Activated naive CD4-positive, alpha-beta T cell treated with anti-CD3 and anti-CD28 coated beads, Interleukin-2, amount 50 U/mL, for 24 hours (primary cell): ENCODE measurements around the gene PTPN3.

Experiments
- H3K27ac Mint-ChIP-seq: one replicate; pipeline ENCODE4 v1.8.0; 2021; ENCODE audit warnings: mild to moderate bottlenecking, mixed read lengths
- H3K27me3 Mint-ChIP-seq: one replicate; pipeline ENCODE4 v1.8.0; 2021; ENCODE audit warnings: mixed read lengths
- H3K36me3 Mint-ChIP-seq: one replicate; pipeline ENCODE4 v1.8.0; 2021; ENCODE audit warnings: mixed read lengths
- H3K4me1 Mint-ChIP-seq: one replicate; pipeline ENCODE4 v1.8.0; 2021; ENCODE audit warnings: mixed read lengths
- H3K4me3 Mint-ChIP-seq: one replicate; pipeline ENCODE4 v1.8.0; 2021; ENCODE audit warnings: mild to moderate bottlenecking, mixed read lengths
- H3K9me3 Mint-ChIP-seq: one replicate; pipeline ENCODE4 v1.8.0; 2021; ENCODE audit warnings: mixed read lengths

The PTPN3 gene

GRCh38 chr9:109433476-109433875 is 64.6 kb downstream of the PTPN3 start:
- no peak overlapping the region for H3K27ac Mint-ChIP-seq
- no peaks in the 10 kb centered on the region for H3K36me3 Mint-ChIP-seq
- no peaks in the 10 kb centered on the region for H3K9me3 Mint-ChIP-seq
- no peaks in the 10 kb centered on the region for H3K4me1 Mint-ChIP-seq
- H3K4me3 Mint-ChIP-seq: no peak overlapping the region
- H3K27me3 Mint-ChIP-seq: peaks cover 2% of the 10 kb centered on the region

- Mint-ChIP-seq H3K27ac (no peak overlapping the region), H3K9me3 (no peaks in the 10 kb centered on the region), H3K4me3 (no peak overlapping the region), H3K27me3 (peaks cover 7% of the 10 kb centered on the region), H3K36me3 (no peaks in the 10 kb centered on the region), H3K4me1 (no peaks in the 10 kb centered on the region)
Observed at GRCh38 chr9:109430231-109430630, 67.9 kb downstream of the PTPN3 start.

GRCh38 chr9:109428854-109429253 is 69.3 kb downstream of the PTPN3 start:
- Mint-ChIP-seq H3K9me3 (no peaks in the 10 kb centered on the region), H3K4me1 (no peaks in the 10 kb centered on the region), H3K27me3 (peaks cover 7% of the 10 kb centered on the region), H3K27ac (no peak overlapping the region), H3K4me3 (no peak overlapping the region), H3K36me3 (no peaks in the 10 kb centered on the region)

GRCh38 chr9:109427886-109428285 is 70.2 kb downstream of the PTPN3 start:
- Mint-ChIP-seq H3K27me3 (peaks cover 7% of the 10 kb centered on the region), H3K4me3 (no peak overlapping the region), H3K36me3 (no peaks in the 10 kb centered on the region)

GRCh38 chr9:109426626-109427402 is 71.3 kb downstream of the PTPN3 start:
- no peak overlapping the region for H3K27ac Mint-ChIP-seq
- H3K4me1 Mint-ChIP-seq: no peaks in the 10 kb centered on the region
- H3K9me3 Mint-ChIP-seq: no peaks in the 10 kb centered on the region
- H3K4me3 Mint-ChIP-seq: no peak overlapping the region
- H3K27me3 Mint-ChIP-seq: peaks cover 6% of the 10 kb centered on the region
- H3K36me3 Mint-ChIP-seq: no peaks in the 10 kb centered on the region

More at GRCh38 chr9:109427886-109428285, 70.2 kb downstream of the PTPN3 start:
- H3K27ac Mint-ChIP-seq: no peak overlapping the region
- no peaks in the 10 kb centered on the region for H3K9me3 Mint-ChIP-seq
- H3K4me1 Mint-ChIP-seq: no peaks in the 10 kb centered on the region

- H3K27ac Mint-ChIP-seq: no peak overlapping the region
- H3K27me3 Mint-ChIP-seq: peaks cover 6% of the 10 kb centered on the region
- no peaks in the 10 kb centered on the region for H3K9me3 Mint-ChIP-seq
- H3K36me3 Mint-ChIP-seq: no peaks in the 10 kb centered on the region
- H3K4me3 Mint-ChIP-seq: no peak overlapping the region
- H3K4me1 Mint-ChIP-seq: no peaks in the 10 kb centered on the region
Observed at GRCh38 chr9:109424618-109425017, 73.5 kb downstream of the PTPN3 start.

- no peak overlapping the region for H3K27ac Mint-ChIP-seq
- H3K4me1 Mint-ChIP-seq: no peaks in the 10 kb centered on the region
- H3K27me3 Mint-ChIP-seq: peaks cover 6% of the 10 kb centered on the region
- no peaks in the 10 kb centered on the region for H3K36me3 Mint-ChIP-seq
- H3K4me3 Mint-ChIP-seq: no peak overlapping the region
- no peaks in the 10 kb centered on the region for H3K9me3 Mint-ChIP-seq
Observed at GRCh38 chr9:109423877-109424276, 74.2 kb downstream of the PTPN3 start.

GRCh38 chr9:109422641-109423040 is 75.5 kb downstream of the PTPN3 start:
- H3K27me3 Mint-ChIP-seq: peaks cover 8% of the 10 kb centered on the region

GRCh38 chr9:109421026-109421970 is 76.8 kb downstream of the PTPN3 start:
- H3K27me3 Mint-ChIP-seq: peaks cover 6% of the 10 kb centered on the region
- H3K36me3 Mint-ChIP-seq: no peaks in the 10 kb centered on the region
- no peaks in the 10 kb centered on the region for H3K9me3 Mint-ChIP-seq
- H3K4me3 Mint-ChIP-seq: no peak overlapping the region
- H3K4me1 Mint-ChIP-seq: no peaks in the 10 kb centered on the region
- H3K27ac Mint-ChIP-seq: no peak overlapping the region

More at GRCh38 chr9:109422641-109423040, 75.5 kb downstream of the PTPN3 start:
- no peaks in the 10 kb centered on the region for H3K36me3 Mint-ChIP-seq
- H3K27ac Mint-ChIP-seq: no peak overlapping the region
- no peak overlapping the region for H3K4me3 Mint-ChIP-seq
- no peaks in the 10 kb centered on the region for H3K9me3 Mint-ChIP-seq
- no peaks in the 10 kb centered on the region for H3K4me1 Mint-ChIP-seq

GRCh38 chr9:109419531-109419930 is 78.6 kb downstream of the PTPN3 start:
- no peaks in the 10 kb centered on the region for H3K4me1 Mint-ChIP-seq
- peaks cover 13% of the 10 kb centered on the region for H3K27me3 Mint-ChIP-seq
- H3K36me3 Mint-ChIP-seq: no peaks in the 10 kb centered on the region
- no peak overlapping the region for H3K4me3 Mint-ChIP-seq
- no peaks in the 10 kb centered on the region for H3K9me3 Mint-ChIP-seq
- H3K27ac Mint-ChIP-seq: no peak overlapping the region

GRCh38 chr9:109418827-109419226 is 79.3 kb downstream of the PTPN3 start:
- H3K4me1 Mint-ChIP-seq: no peaks in the 10 kb centered on the region
- no peak overlapping the region for H3K27ac Mint-ChIP-seq
- no peaks in the 10 kb centered on the region for H3K36me3 Mint-ChIP-seq
- no peak overlapping the region for H3K4me3 Mint-ChIP-seq
- peaks cover 13% of the 10 kb centered on the region for H3K27me3 Mint-ChIP-seq
- H3K9me3 Mint-ChIP-seq: no peaks in the 10 kb centered on the region

- no peak overlapping the region for H3K4me3 Mint-ChIP-seq
- no peak overlapping the region for H3K27ac Mint-ChIP-seq
- H3K36me3 Mint-ChIP-seq: no peaks in the 10 kb centered on the region
- H3K9me3 Mint-ChIP-seq: no peaks in the 10 kb centered on the region
- H3K4me1 Mint-ChIP-seq: no peaks in the 10 kb centered on the region
- peaks cover 17% of the 10 kb centered on the region for H3K27me3 Mint-ChIP-seq
Observed at GRCh38 chr9:109417585-109418544, 80.2 kb downstream of the PTPN3 start.

GRCh38 chr9:109417054-109417453 is 81.1 kb downstream of the PTPN3 start:
- no peaks in the 10 kb centered on the region for H3K4me1 Mint-ChIP-seq
- no peak overlapping the region for H3K4me3 Mint-ChIP-seq
- H3K36me3 Mint-ChIP-seq: no peaks in the 10 kb centered on the region
- H3K9me3 Mint-ChIP-seq: no peaks in the 10 kb centered on the region
- peaks cover 18% of the 10 kb centered on the region for H3K27me3 Mint-ChIP-seq
- no peak overlapping the region for H3K27ac Mint-ChIP-seq

- Mint-ChIP-seq H3K4me1 (no peaks in the 10 kb centered on the region), H3K36me3 (no peaks in the 10 kb centered on the region), H3K9me3 (no peaks in the 10 kb centered on the region), H3K27ac (no peak overlapping the region), H3K27me3 (peaks cover 18% of the 10 kb centered on the region), H3K4me3 (no peak overlapping the region)
Observed at GRCh38 chr9:109416135-109416706, 81.9 kb downstream of the PTPN3 start.
